ENCODE data around the gene TRERF1.

TRERF1 gene

DNA sequence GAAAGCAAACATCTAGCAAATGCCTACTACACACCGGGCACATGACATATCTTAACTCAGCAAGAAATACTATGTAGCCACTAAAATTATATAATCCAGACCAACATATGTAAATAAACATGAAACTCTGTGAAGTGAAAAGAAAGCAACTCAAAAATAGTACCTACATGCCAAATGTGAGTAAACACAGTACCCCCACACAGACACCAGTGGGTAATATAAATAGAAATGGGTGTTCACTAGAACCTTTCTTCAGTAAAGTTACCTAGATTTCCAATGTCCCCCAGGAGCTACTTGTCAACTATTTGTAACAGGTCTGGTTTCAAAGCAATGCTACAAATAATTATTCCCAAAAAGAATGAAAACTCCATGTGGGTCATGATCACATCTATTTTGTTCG lies 25.5 kb downstream of the TRERF1 start:
- no peak for DNase-seq (ENCODE audit: low spot score)

- DNase-seq (ENCODE audit: low spot score), result no peak
Observed at GRCh38 chr6:42424906-42425474, 26.7 kb downstream of the TRERF1 start.

GRCh38 chr6:42423244-42423643 lies 28.5 kb downstream of the TRERF1 start:
- no peak for DNase-seq (ENCODE audit: low spot score)

- DNase-seq (ENCODE audit: low spot score), result no peak
Observed at GRCh38 chr6:42420741-42421140, 31.0 kb downstream of the TRERF1 start.

DNA sequence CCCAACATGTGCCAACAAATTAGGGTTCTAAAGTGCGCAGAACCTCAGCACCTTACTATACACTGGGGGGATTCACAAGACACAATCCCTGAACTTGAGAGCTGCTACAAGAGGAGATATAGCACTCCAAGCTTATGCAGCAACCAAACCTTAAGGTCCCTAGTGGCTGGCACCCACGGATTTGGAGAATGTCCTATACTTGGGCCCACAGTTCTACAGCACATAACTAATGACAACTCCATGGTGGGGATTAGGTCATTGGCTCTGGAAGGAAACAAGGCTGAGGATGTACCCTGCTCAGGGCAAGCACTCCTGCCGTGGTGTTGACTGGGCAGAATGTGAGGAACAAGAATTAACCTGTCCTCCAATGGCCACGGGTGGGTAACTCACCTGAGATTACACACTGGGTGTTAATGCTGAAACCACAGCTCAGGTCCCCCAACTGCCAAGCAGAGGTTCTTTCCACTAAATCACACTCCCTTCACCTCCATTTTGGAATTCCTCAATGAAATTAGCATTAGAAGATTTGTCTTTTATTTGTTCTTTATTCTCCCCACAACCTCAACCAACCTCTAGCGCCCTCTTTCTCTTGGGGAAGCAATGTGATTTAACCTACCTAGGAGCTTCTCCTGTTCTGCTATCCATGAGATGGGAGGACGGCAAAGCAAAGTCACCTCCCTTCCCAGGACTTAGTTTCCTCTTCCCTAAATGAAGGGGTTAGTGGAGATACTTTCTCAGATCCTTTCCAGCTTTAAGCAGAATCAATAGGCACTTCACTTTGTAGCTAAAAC lies 32.0 kb downstream of the TRERF1 start:
- DNase-seq (ENCODE audit: low spot score), result no peak

DNA sequence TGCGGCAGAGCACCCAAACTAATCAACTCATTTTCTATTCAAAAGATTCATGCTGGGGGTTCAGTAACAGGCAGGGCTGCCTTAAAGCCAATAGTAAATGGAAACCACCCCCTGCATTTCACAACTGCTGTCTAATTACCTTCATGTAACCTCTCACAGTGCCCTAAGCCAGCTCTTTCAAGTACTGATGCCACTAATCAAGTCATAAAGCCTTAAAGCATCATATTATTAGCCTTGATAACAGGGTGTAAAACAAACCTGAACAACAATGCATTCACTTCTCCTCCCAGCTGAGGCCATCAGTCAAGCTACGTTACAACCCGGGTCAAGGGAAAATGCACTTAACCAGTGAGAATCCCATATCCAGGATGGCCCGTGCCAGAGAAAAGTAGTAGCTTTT lies 33.0 kb downstream of the TRERF1 start:
- no peak for DNase-seq (ENCODE audit: low spot score)

DNA sequence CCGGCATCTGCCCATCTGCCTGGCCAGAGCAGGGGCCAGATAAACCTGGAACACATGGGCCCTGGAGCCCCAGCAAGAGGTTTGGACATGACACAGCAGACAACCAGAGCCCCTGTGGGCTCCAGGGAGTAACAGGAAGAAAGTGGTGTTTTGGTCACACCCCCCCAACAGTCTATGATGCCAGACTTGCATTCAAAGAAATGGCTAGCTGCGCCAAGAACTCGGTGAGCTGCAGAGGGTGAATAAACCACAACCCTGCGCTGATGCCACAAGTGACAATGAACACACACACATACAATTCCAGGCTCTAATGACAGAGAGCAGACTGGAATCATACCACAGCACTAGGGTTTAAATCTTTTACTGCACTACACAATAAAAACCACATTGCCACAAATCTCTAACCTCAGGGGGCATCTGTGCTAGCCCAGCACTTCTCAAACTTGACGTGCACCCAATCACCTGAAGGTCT lies 34.0 kb downstream of the TRERF1 start:
- DNase-seq (ENCODE audit: low spot score), result no peak

GRCh38 chr6:42411406-42411805 lies 40.3 kb downstream of the TRERF1 start:
- DNase-seq (ENCODE audit: low spot score), result no peak

DNA sequence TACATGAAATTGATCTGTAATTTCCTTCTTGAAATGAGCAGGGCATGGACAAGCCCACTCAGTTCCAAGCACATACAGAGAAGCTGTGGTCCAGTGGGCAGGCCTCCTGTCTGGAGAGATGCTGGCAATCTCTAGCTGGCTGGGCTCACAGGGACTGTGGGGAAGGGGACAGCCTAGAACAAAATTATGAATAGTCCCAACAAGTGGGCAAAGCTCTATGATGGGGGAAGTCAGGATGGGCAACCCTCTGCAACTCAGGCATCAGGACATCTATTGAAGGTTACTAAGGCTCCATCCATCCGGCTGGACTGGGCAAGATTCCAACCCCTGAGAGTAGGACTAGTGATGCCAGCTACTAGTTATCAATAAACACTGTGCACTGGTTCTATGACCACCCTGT lies 40.9 kb downstream of the TRERF1 start:
- no peak for DNase-seq (ENCODE audit: low spot score)

GRCh38 chr6:42409581-42409980 lies 42.1 kb downstream of the TRERF1 start:
- no peak for DNase-seq (ENCODE audit: low spot score)

DNA sequence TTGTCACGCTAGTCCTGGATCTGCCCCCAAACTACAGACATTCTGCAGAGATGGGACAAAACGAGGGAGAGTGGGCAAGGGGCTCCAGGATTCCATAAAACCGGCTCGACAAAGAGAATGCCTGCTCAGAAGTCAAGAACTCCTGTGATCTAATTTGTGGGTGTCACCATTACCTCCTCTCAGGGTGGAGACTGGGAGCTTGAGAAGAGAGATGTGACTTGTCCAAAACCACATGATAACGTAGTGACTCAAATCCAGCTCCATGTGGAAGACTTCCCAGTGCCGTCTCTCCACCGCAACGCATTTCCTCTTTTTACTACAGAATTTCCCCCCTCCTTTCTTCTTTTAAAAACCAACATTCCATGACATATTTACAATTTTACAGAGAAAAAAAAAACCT lies 44.3 kb downstream of the TRERF1 start:
- peak; percentile 65 for DNase-seq (ENCODE audit: low spot score)

DNA sequence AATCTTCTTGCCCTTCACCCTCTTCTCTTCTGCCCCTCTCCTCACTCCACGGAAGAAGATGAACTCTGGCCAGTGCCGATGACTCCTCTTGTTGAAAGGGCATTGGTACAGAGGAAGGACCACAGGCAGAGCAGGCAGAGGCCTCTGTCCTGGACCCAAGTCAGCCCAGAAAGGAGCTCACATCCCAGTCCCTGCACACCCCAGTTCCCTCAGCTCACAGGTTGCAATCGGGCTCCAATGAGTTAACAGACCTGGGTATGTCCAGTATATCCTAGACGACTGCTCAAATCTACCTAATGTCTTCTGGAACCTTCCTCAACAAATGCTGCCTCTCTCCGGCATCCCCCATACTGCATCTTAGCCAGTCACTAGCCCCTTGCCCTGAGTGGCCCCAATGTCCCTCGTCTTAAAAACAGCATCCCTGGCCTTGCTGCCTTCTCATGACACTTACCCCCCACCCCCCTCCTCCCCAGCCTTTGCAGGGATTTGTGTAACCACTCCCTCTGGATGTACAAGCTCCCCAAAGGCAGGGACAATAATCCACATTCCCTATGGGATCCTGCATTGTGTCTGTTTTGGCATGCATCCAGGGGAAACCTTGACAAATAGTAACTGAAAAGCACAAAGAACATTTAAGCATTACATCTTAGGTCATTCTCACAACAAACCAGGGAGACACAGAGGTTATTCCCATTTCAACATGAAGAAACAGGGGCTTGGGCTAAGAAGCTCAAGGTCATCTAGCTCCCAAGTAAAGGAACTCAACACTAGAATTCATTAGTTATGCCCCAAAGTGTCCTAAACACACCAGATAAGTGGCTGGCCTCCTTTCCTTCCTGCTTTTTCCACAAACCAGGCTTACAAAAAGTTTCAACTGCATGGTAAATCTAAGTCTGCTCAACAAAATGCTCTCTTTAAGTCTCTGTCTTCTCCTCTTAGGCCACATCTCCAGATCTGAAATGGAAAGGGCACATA lies 45.1 kb downstream of the TRERF1 start:
- no peak for DNase-seq (ENCODE audit: low spot score)

DNA sequence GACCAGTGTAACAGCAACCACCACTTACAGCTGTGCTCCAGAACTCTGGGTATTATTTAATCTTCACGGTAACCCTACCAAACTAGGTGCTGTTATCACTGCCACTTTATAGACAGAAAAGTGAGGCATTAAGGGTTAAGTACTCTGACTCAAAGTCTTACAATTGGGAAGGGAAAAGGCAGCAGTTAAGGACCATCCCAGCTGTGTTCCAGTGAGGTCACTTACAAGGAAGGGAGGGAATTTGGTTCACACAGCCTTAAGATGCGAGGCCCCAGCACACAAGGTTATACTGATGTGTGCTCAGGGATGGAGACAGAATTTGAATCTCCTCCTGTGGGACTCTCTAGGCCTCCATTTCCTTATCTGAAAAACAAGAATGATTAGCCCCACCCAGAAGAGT lies 46.7 kb downstream of the TRERF1 start:
- peak; percentile 26 for DNase-seq (ENCODE audit: low spot score)

- DNase-seq (ENCODE audit: low spot score), result no peak
Observed at GRCh38 chr6:42404484-42404883, 47.2 kb downstream of the TRERF1 start.

GRCh38 chr6:42403831-42404230 lies 47.9 kb downstream of the TRERF1 start:
- no peak for DNase-seq (ENCODE audit: low spot score)

- no peak for DNase-seq (ENCODE audit: low spot score)
Observed at GRCh38 chr6:42403421-42403820, 48.3 kb downstream of the TRERF1 start.

DNA sequence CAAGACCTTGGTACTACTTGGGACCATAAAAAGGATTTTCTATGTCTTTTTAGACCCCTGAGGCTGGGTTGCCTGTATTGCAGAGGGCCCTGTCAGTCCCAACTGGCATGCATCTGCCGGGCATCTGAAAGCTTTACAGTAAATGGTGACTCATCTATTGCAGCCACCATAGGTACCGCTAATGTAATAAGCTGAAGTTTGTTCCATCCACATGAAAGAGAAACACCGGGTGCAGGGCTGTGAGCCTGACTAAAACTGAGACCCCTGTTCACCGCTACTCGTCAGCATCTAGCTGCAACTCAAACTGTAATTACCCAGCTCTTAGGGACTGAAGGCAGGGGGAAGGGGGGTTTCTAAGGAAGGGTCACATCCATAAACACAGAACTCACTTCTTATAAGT lies 49.5 kb downstream of the TRERF1 start:
- DNase-seq (ENCODE audit: low spot score), result no peak

GRCh38 chr6:42401613-42401951 lies 50.1 kb downstream of the TRERF1 start:
- no peak for DNase-seq (ENCODE audit: low spot score)

DNA sequence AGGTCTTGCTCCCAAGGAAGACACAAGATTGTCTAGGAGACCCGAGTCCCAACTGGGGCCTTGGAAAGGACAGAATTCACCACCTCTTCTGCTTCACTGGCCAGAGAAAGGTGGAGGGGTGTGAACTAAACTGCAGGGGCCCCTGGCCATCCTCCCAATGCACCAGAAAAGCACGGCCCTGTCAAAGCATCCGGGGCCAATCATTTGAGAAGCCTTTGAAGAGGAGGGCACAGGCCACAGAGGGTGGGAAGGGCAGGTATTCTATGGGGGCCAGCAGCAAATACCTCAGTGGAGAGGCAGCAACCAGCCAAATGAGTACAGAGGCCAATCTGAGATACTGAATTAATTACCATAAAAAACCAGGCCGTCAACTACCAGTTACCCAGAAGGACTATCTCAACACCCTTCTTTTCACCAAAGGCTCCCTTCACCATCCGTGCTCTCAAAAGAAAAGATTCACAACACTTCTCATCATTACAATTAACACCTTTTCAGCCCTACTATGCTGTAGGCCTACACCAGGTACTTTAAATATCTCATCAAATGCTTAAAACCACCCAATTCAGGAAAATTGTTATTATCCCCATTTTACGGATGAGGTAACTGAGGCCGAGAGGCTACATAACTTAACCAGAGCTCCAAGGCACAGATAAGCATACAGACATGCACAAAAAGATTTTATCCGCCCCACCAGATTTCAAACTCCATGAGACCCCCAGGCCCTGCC lies 50.7 kb downstream of the TRERF1 start:
- no peak for DNase-seq (ENCODE audit: low spot score)

DNA sequence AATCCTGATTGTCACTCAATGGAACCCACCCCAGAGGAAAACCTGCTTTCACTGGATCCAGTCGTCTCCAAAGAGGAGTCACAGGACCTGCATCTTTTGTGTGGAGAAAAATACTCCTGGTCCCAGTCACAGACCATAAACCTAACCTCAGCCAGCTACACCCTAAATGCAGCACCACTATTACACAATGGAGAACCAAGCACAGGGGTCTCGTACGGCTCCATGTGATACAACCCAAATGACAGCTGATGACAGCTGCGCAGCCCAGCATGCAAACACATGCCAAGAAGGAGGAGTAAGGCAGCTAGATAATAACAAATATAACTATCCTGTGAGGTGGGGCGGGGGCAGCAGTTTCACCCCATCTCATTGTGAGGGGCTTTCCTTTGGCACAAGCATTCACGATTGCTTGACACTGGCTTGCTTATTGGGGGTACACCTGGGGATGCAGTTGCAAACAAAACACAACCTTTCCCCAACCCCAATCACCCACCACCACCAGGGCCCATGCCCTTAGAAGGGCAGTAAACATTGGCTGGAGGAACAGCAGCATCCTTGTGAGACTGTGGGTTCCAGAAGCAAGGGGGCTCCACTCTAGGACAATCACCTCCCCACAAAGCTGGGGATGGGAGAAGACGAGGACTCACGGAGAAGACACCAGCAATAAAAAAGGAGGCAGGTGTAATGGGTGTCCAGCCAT lies 51.5 kb downstream of the TRERF1 start:
- DNase-seq (ENCODE audit: low spot score), result no peak

- DNase-seq (ENCODE audit: low spot score), result no peak
Observed at GRCh38 chr6:42396720-42397119, 55.0 kb downstream of the TRERF1 start.
